VCaP (cell line): ENCODE results near the gene STK4.

Experiments
- H3K27ac ChIP-seq: fragments of 450-650 bp; 2 replicates; pipeline ENCODE4 v1.5.1; 2017
- TF ChIP-seq, protein P1 (sequence below): fragments of 450-650 bp; conservative IDR thresholded peaks from 2 replicates; pipeline ENCODE4 v1.5.1; 2017; ENCODE audit warnings: mild to moderate bottlenecking, moderate library complexity

The STK4 gene

DNA sequence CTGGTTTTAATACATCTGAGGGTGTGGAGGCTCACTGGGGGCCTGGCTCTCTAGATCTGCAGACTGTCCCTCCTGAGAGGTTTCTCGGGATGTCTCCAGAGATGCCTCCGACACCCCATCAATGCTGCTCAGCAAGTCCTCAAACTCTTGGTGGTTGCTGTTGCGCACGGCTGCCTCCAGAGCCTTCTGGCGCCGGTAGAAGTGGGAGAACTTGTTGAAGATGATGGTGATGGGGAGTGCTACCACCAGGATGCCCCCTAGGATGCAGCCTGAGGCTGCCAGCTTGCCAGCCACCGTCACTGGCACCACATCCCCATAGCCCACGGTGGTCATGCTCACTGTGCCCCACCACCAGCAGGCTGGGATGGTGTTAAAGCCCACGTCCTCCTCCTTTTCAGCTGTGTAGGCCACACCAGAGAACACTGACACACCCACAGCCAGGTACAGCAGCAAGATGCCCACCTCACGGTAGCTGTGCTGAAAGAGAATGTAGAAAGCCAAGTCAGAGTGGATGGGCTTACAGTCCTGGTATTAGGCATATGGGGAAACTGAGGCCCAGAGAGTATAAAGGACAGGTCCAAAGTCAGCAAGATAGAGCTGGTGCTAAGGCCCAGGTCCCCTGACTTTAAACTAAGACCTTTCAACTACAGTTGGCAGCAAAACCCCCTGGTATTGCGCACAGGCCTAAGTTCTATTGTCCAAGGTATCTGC, 128.7 kb downstream of the STK4 start:
- H3K27ac ChIP-seq, result peak overlapping the region; percentile 53; the same call in 1 of the 2 replicates
- TF ChIP-seq, protein P1, sequence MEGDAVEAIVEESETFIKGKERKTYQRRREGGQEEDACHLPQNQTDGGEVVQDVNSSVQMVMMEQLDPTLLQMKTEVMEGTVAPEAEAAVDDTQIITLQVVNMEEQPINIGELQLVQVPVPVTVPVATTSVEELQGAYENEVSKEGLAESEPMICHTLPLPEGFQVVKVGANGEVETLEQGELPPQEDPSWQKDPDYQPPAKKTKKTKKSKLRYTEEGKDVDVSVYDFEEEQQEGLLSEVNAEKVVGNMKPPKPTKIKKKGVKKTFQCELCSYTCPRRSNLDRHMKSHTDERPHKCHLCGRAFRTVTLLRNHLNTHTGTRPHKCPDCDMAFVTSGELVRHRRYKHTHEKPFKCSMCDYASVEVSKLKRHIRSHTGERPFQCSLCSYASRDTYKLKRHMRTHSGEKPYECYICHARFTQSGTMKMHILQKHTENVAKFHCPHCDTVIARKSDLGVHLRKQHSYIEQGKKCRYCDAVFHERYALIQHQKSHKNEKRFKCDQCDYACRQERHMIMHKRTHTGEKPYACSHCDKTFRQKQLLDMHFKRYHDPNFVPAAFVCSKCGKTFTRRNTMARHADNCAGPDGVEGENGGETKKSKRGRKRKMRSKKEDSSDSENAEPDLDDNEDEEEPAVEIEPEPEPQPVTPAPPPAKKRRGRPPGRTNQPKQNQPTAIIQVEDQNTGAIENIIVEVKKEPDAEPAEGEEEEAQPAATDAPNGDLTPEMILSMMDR, result no peak

DNA sequence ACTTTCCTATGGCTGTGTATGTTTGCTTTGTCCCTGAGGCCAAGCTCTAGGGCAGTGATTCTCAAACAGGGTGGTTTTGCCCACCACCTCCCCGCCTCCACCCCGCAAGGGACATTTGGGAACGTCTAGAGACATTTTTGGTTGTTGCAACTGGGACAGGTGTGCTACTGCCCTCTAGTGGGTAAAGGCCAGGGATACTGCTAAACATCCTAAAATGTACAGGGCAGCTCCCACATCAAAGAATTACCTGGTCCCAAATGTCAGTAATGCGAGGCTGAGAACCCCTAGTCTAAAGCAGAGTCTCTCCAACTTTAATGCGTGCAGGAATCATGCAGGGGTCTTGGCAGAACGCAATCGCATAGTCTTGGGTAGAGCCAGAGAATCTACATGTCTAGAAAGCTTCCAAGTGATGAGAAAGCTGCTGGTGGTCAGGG, 129.5 kb downstream of the STK4 start:
- TF ChIP-seq, protein P1, result peak; percentile 93
- peak overlapping the region; percentile 53; the same call in 1 of the 2 replicates for H3K27ac ChIP-seq

DNA sequence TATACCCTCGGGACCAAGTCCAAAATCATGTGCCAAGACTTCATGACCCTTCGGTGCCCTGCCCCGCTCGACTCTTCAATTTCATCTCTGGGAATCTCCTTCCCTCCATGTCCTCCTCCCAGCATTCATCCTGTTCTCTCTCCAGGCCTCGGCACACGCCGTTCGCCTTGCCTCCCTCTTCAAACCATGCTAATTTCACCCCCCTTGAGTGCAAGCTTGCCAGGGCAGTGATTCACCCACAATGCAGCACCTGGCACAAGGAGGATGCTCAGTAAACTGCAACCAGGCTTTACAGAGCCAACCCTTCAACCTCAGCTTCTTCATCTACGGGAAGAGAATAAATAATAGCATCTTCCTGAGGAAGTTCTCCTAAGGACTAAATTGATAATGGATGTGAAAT, 130.5 kb downstream of the STK4 start:
- TF ChIP-seq, protein P1, result no peak
- no peak overlapping the region; the same call in 1 of the 2 replicates for H3K27ac ChIP-seq

DNA sequence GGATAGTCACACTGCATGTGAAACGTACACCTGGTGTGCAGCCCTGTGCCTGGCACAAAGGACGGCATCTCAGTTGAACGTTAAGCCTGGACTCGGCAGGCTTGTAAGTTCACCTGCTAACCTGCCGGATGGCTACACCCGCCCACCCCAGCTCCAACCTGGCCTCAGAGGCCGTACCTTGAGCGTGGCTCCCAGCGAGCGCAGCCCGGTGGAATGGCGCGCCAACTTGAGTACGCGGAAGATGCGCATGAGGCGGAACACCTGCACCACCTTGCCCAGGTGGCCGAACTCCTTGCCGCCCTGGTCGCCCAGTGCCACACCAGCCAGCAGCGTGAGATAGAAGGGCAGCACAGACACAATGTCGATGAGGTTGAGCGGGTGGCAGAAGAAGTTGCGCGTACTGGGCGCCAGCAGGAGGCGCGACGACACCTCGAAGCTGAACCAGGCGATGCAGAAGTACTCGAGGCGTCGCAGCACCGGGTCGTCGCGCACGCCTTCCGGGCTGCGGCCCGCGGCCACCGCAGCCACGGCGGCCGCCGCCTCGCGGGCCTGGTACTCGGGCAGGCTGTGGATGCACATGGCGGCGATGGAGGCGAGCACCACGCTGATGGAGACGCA, 131.3 kb downstream of the STK4 start:
- no peak overlapping the region for H3K27ac ChIP-seq
- TF ChIP-seq, protein P1, result no peak

DNA sequence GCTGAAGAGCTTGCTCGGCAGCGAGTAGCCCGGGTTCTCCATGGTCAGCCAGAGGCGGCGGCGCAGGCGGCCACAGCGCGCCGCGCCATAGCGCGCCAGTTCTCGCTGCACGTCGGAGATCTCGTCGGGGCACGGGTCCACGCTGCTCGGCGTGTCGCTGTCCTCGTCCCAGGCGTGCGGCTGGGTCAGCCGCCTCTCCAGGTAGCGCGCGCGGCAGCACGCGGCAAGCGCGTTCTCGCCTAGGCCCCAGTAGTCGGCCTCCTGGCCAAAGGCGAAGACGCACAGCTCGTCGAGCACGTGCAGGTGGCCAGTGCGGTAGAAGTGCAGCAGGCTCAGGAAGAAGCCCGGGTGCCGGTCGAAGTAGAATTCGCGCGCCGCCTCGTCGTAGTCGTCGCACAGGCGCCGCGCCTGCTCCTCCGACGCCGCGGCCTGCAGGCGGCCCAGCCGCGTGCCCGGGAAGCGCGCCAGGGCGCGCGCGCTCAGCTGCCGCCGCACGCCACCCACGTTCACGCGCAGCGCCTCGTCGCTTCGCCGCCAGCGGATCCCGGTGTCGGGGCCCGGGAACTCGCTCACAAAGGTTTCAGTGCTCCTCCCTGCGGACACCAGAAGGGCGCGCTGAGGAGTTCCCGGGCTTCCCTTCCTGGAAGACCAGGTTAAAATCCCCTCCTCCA, 131.9 kb downstream of the STK4 start:
- TF ChIP-seq, protein P1, result no peak
- H3K27ac ChIP-seq, result no peak overlapping the region

DNA sequence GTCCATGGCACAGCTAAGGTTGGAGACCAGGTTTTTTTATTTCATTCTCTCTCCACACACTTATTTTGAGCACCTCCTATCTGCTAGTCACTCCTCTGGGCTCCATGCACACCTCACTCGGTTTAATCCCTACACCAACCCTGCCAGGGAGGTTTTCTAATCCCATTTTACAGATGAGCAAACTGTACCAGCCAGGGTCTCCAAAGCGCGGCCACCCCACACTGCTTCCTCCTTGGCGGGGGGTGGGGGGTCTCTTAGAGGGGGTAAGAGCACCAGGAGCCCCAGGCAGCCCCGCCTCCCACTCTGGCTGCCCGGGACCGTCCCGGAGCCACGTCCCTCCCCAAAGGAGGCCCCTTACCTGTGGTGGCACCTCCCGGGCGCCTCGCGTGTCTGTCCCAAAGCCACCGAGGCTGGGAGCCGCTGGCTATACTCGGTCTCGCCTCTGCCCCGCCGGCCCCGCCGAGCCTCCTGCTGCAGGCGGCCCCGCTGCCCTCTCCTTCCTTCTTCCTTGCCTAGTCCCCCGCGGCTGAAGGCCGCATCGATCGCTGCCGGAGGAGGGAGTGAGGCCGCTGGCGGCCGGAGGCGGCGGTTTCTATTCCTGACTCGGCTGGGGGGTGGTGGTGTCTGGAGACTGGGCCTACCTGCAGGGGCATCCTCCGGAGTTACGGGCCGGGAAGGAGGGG, 134.4 kb downstream of the STK4 start, which contains the start of gene KCNS1:
Gene KCNS1, minus strand, starts transcription at position 565 of the 683 bp plus-strand sequence. CDS start 1,891 bp downstream, outside the sequence.
- TF ChIP-seq, protein P1, result no peak
- no peak within 1 kb of the TSS for H3K27ac ChIP-seq
